Omental fat pad (tissue), 4 donors: ENCODE measurements around the gene PALMD. TPM values are rescaled to one million over a fixed set of nuclear protein-coding genes. Genes with fewer than 3 reads are reported as not detected.

Source experiments
- ATAC-seq: fragments of 150-250 bp; one replicate; pipeline ENCODE4 v1.9.1; 2016; ENCODE audit warnings: mild to moderate bottlenecking, moderate library complexity; ENCODE audit not compliant: low FRiP score
- DNase-seq: peaks from one replicate; pipeline ENCODE4 v3.0.0-alpha.2; 2019; ENCODE audit warnings: low spot score
- total RNA-seq, 4 donors: library from RNA; depleted of rRNA; stranded (reverse); fragments of >200 nt; gene quantifications; one replicate each; pipeline ENCODE4 v1.1.0, GENCODE V29; 2016
- TF ChIP-seq, protein P1 (sequence below), 3 donors: fragments of 450-650 bp; IDR thresholded peaks; one replicate each; pipeline ENCODE4 v1.5.1; 2016 to 2017; ENCODE audit warnings: antibody characterized with exemption in 3 of 3, mild to moderate bottlenecking in 3 of 3, moderate library complexity in 2 of 3

PALMD gene
- total RNA-seq, 4 donors from 2014 or later, result 86.2 to 235 (median 136) TPM

GRCh38 chr1:99663501-99663900, 17.6 kb downstream of the PALMD start:
- TF ChIP-seq, protein P1, sequence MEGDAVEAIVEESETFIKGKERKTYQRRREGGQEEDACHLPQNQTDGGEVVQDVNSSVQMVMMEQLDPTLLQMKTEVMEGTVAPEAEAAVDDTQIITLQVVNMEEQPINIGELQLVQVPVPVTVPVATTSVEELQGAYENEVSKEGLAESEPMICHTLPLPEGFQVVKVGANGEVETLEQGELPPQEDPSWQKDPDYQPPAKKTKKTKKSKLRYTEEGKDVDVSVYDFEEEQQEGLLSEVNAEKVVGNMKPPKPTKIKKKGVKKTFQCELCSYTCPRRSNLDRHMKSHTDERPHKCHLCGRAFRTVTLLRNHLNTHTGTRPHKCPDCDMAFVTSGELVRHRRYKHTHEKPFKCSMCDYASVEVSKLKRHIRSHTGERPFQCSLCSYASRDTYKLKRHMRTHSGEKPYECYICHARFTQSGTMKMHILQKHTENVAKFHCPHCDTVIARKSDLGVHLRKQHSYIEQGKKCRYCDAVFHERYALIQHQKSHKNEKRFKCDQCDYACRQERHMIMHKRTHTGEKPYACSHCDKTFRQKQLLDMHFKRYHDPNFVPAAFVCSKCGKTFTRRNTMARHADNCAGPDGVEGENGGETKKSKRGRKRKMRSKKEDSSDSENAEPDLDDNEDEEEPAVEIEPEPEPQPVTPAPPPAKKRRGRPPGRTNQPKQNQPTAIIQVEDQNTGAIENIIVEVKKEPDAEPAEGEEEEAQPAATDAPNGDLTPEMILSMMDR (IDR thresholded peaks at IDR 0.05), result no peak
- no peak for ATAC-seq
- DNase-seq, result no peak

- ATAC-seq (no peak), DNase-seq (no peak)
- TF ChIP-seq, protein P1 (IDR thresholded peaks at IDR 0.05), result no peak
These were observed 19.3 kb downstream of the PALMD start for GRCh38 chr1:99665212-99665611.

- TF ChIP-seq, protein P1 (IDR thresholded peaks at IDR 0.05), result no peak
- DNase-seq (no peak), ATAC-seq (no peak)
These were observed 23.5 kb downstream of the PALMD start for GRCh38 chr1:99669376-99669775.

GRCh38 chr1:99669821-99670220, 23.9 kb downstream of the PALMD start:
- ATAC-seq (no peak), DNase-seq (no peak)
- TF ChIP-seq, protein P1 (IDR thresholded peaks at IDR 0.05), result no peak

- DNase-seq, result no peak
- TF ChIP-seq, protein P1 (IDR thresholded peaks at IDR 0.05), result no peak
- ATAC-seq, result no peak
These were observed 24.7 kb downstream of the PALMD start for GRCh38 chr1:99670583-99670982.

- DNase-seq (no peak), ATAC-seq (peak; percentile 54)
- TF ChIP-seq, protein P1 (IDR thresholded peaks at IDR 0.05), result no peak
These were observed 26.1 kb downstream of the PALMD start for GRCh38 chr1:99672038-99672437.

GRCh38 chr1:99672530-99673213, 26.8 kb downstream of the PALMD start:
- DNase-seq (no peak), ATAC-seq (peak; percentile 57)
- TF ChIP-seq, protein P1 (IDR thresholded peaks at IDR 0.05), result no peak
